GM19240 (cell line): ENCODE results near the gene PCGF3.
"Not testable (repeated sequence)": the region's sequence is repeated elsewhere in the genome, so short reads cannot be mapped to it uniquely, and the experiment has no call there.

Experiments used
- DNase-seq: peaks from one replicate; pipeline ENCODE4 v3.0.0; 2011; ENCODE audit warnings: low spot score; ENCODE audit not compliant: insufficient read length

Gene PCGF3

DNA sequence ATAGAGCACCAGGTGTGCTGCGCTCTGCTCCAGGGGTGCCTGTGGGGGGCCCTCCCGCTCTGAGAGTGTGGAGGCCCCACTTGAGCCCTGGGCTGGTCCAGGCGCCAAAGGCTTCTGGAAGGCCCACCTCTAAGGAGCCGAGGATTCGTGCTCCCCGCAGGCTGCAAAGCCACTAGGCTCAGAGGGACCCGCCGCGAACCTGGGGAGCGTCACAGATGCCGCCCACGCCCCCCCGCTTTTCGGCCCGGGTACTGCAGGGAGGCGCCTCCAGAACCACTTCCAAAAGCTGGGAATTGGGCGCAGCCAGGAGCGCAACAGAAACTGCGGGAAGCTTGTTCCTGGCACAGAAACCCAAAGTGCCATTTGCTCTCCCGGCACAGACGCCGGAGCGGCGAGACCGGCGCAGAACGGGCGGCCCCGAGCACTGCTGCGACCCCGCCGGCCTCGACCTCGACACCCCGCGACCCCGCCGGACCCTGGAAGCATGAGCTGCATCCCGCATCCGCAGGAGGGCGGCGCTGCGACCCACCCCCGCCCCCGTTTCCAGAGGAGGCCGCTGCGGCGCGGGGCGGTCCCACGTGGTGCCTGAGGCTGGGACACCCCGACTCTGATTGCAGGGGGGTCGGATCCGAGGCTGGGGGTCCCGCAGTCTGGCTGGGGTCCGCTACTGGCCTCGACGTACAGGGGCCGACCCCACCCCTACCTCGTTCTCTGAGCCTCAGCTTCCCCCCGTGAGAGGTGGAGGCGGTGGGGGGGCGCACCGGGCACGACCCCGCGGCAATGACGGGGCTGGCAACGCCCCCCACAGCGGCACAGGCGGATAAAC, 89.5 kb downstream of the PCGF3 start:
- no peak for DNase-seq

- no peak for DNase-seq
Observed at GRCh38 chr4:795726-796119, 90.1 kb downstream of the PCGF3 start.

- DNase-seq: no peak
Observed at GRCh38 chr4:796206-796605, 90.6 kb downstream of the PCGF3 start.

DNA sequence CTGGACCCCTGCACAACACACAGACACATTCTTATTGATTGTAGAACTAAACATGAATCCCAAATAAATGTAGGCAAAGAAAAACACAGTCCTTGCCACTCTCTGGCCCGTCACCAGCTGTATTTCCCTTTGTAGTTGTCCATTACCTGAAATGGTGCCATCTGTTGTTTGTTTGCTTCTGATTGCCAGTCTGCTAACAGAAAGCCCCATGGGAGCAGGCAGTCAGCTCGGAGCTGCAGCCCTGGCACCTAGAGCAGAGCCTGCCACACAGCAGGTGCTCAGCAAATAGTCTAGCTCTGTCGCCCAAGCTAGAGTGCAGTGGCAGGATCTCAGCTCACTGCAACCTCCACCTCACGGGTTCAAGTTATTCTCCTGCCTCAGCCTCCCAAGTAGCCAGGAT, 91.4 kb downstream of the PCGF3 start:
- DNase-seq: no peak

GRCh38 chr4:801436-802124, 95.9 kb downstream of the PCGF3 start:
- no peak for DNase-seq

- no peak for DNase-seq
Observed at GRCh38 chr4:803884-804283, 98.3 kb downstream of the PCGF3 start.

- DNase-seq: no peak
Observed at GRCh38 chr4:804804-805203, 99.2 kb downstream of the PCGF3 start.

DNA sequence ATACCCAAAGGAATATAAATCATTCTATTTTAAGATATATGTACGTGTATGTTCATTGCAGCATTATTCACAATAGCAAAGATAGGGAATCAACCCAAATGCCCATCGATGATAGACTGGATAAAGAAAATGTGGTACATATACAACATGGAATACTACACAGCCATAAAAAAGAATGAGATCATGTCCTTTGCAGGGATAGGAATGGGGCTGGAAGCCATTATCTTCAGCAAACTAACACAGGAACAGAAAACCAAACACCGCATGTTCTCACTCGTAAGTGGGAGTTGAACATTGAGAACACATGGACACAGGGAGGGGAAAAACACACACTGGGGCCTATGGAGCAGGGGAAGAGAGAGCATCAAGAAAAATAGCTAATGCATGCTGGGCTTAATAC, 101.3 kb downstream of the PCGF3 start:
- DNase-seq: not testable (repeated sequence)

GRCh38 chr4:807792-808191, 102.2 kb downstream of the PCGF3 start:
- no peak for DNase-seq

GRCh38 chr4:808860-809570, 103.4 kb downstream of the PCGF3 start:
- no peak for DNase-seq

DNA sequence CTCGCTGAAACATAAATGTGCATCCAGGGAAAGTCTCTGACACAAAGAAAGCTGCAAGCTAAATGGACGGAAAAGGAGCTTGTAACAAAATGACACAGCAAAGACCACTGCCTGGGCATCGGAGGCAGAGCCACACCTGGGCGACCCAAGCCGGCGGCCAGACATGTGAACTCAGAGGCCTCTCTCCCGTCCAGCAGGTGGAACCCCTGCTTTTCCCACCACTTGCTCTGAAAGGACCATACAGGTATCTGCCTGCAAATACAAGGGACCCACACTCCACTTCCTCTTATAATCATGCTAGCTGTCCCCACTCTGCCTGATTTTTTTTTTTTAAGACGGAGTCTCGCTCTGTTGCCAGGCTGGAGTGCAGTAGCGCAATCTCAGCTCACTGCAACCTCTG, 108.3 kb downstream of the PCGF3 start:
- no peak for DNase-seq

- no peak for DNase-seq
Observed at GRCh38 chr4:814312-814850, 108.7 kb downstream of the PCGF3 start.

GRCh38 chr4:815464-816146, 110.0 kb downstream of the PCGF3 start:
- DNase-seq: no peak

GRCh38 chr4:818106-818921, 112.7 kb downstream of the PCGF3 start:
- DNase-seq: no peak

- DNase-seq: no peak
Observed at GRCh38 chr4:819401-820229, 114.0 kb downstream of the PCGF3 start.
